GM10266 (cell line): ENCODE results near the gene SLC3A2.

ENCODE experiments used
- DNase-seq: peaks from one replicate; pipeline ENCODE4 v3.0.0; 2012; ENCODE audit errors: extremely low spot score
- CTCF ChIP-seq: IDR thresholded peaks from 2 replicates; pipeline ENCODE4 v1.5.1; 2012; ENCODE audit warnings: mild to moderate bottlenecking, low read depth; ENCODE audit not compliant: control insufficient read depth, insufficient read depth; ENCODE audit errors: missing control alignments

SLC3A2 gene

GRCh38 chr11:62911137-62912130 lies 30.7 kb downstream of the SLC3A2 start:
- TF ChIP-seq CTCF: no peak

GRCh38 chr11:62912268-62912667 lies 31.6 kb downstream of the SLC3A2 start:
- TF ChIP-seq CTCF: no peak

More at GRCh38 chr11:62911137-62912130, 30.7 kb downstream of the SLC3A2 start:
- DNase-seq: no peak

GRCh38 chr11:62914416-62914815 lies 33.7 kb downstream of the SLC3A2 start:
- no peak for TF ChIP-seq CTCF
- no peak for DNase-seq

More at GRCh38 chr11:62912268-62912667, 31.6 kb downstream of the SLC3A2 start:
- no peak for DNase-seq

GRCh38 chr11:62917906-62918502 lies 37.3 kb downstream of the SLC3A2 start:
- no peak for DNase-seq

GRCh38 chr11:62918531-62918930 lies 37.8 kb downstream of the SLC3A2 start:
- no peak for DNase-seq
- TF ChIP-seq CTCF: no peak

More at GRCh38 chr11:62917906-62918502, 37.3 kb downstream of the SLC3A2 start:
- TF ChIP-seq CTCF: no peak

GRCh38 chr11:62919476-62919875 lies 38.8 kb downstream of the SLC3A2 start:
- no peak for DNase-seq
- no peak for TF ChIP-seq CTCF
